Esophagus muscularis mucosa (tissue), 3 donors: ENCODE data around the gene HSPB8.

ENCODE experiments used
- POLR2A ChIP-seq: fragments of 450-650 bp; IDR thresholded peaks from one replicate; pipeline ENCODE4 v1.6.1; 2017; ENCODE audit warnings: antibody characterized with exemption, moderate library complexity, mild to moderate bottlenecking, low read depth
- POLR2AphosphoS5 ChIP-seq, 2 donors: sonication (generic); formaldehyde crosslinking; IDR thresholded peaks; one replicate each; pipeline ENCODE4 v1.6.1; 2017; ENCODE audit warnings: antibody characterized with exemption in 2 of 2
- TF ChIP-seq, protein P1 (sequence below), 3 experiments: fragments of 200-600 bp in 2 of 3; fragments of 450-650 bp in 1 of 3; sonication (generic) in 2 of 3; IDR thresholded peaks; one replicate each; pipeline ENCODE4 v1.5.1; 2017 to 2019; ENCODE audit warnings: antibody characterized with exemption in 3 of 3, mild to moderate bottlenecking in 2 of 3, moderate library complexity in 1 of 3

DNA sequence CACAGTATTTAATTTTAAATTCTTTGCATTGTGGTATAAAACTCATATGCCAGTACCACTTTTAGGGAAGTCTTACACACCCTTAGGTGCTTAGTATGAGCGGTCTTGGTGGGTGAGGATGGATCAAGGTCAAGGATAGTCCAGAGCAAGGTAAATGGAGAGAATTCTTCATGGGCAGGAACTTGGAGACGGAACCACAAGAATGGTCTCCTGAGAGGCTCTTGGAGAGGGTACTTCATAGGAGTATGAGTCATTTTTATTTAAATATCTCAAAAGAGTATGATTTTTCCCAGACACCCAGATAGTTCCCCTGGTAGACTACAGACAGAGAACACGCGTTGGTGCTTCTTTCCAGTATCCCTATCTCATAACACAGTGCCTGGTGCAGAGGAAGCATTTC lies 21.9 kb downstream of the HSPB8 start:
- TF ChIP-seq, protein P1, sequence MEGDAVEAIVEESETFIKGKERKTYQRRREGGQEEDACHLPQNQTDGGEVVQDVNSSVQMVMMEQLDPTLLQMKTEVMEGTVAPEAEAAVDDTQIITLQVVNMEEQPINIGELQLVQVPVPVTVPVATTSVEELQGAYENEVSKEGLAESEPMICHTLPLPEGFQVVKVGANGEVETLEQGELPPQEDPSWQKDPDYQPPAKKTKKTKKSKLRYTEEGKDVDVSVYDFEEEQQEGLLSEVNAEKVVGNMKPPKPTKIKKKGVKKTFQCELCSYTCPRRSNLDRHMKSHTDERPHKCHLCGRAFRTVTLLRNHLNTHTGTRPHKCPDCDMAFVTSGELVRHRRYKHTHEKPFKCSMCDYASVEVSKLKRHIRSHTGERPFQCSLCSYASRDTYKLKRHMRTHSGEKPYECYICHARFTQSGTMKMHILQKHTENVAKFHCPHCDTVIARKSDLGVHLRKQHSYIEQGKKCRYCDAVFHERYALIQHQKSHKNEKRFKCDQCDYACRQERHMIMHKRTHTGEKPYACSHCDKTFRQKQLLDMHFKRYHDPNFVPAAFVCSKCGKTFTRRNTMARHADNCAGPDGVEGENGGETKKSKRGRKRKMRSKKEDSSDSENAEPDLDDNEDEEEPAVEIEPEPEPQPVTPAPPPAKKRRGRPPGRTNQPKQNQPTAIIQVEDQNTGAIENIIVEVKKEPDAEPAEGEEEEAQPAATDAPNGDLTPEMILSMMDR (IDR thresholded peaks at IDR 0.05): no peak
- TF ChIP-seq POLR2A (no peak), POLR2AphosphoS5 (IDR thresholded peaks at IDR 0.05) (no peak)
